Colon (tissue), 2 donors: Measurements from ENCODE around the gene LDLRAD4.

Experiments
- FAIRE-seq: peaks from 2 replicates; lab custom pipeline; 2012; peaks lifted over from hg19 to GRCh38; lab: Jason Lieb, UNC
- donor health status: control.
- donor health status: control.

LDLRAD4 gene

GRCh38 chr18:13619505-13620205 lies 401.1 kb downstream of the LDLRAD4 start:
- FAIRE-seq: no peak

DNA sequence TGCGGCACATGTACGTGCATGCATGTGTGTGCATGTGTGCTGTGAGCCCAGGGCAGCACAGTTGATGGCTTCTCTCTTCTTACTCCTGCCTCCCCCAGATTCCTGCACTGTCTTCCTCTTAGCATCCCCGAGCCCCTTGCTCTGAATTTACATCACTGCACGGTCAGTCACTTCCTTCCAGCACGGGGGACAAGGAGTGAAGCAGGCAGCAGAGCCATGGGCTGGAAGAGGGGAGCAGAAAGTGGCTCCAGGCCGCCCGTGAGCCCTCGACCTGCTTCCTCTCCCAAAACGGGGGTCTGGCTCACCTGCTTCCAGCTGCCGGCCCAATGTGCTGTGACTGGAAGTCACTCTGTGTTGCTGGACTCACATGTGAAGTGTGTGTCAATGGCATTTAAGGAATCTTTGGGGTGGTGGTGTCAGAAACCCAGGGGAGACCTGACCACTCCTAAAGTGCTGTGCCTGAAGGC lies 401.7 kb downstream of the LDLRAD4 start:
- FAIRE-seq: no peak

DNA sequence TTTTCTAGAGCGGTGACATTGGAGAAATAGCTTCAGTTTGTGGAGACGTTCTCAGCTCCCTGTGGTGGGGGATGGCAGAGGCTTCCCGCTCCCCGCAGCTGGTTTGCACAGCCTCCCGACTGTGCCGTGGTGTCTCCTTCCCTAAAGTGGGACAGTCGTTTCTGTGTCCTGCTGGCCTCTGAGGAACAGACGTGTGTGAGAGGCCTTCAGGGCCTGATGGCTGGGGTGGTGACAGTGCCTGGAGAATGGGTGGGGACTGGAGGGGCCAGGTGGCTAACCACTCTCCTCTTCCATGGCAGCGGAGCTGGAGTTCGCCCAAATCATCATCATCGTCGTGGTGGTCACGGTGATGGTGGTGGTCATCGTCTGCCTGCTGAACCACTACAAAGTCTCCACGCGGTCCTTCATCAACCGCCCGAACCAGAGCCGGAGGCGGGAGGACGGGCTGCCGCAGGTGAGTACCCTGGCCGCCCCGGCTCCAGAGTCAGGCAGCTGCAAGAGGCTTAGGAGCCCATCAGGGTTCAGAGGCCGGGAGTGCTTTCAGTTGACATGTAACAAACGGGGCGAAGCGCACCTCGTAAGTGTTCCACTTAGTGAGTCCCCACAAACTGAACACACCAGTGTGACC lies 402.4 kb downstream of the LDLRAD4 start:
- no peak for FAIRE-seq

DNA sequence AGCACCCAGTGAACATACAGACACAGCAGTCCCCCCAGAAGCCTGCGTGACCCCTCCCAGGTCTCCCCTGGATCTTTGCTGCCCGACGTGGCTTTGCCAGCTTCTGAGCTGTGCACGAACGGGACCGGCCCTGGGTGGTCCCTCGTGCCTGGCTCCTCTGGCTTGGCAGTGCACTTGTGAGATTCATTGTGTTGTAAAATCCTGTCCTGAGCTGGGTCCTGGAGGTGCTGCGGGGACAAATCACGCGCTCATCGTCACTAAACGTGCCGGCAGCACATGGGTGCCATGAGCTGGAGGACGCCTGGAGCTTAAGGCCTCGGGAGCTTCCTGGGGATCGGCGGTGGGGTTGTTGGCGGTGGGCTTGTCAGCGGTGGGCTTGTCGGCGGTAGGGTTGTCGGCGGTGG lies 402.9 kb downstream of the LDLRAD4 start:
- no peak for FAIRE-seq

- no peak for FAIRE-seq
These were observed 403.5 kb downstream of the LDLRAD4 start for GRCh38 chr18:13621886-13622619.

- FAIRE-seq: no peak
These were observed 404.2 kb downstream of the LDLRAD4 start for GRCh38 chr18:13622751-13623150.

DNA sequence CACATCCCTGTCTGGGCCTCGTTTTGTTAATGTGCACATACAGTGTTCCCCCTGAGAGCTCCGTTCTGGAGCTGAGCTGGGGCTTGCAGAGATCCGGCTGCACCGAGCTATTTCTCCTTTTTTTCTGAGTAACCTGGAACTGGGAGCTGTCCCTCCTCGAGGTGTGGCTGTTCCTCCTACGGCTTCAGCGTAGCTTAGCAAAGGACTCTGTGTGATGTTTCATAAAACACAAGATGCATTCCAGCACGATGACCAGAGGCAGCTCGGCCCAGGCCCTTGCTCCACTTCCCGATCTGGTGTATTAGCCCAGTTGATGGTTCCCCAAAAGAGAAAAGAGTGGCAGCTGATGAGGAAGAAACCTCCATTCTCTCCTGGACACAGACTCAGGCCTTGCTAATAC lies 404.8 kb downstream of the LDLRAD4 start:
- no peak for FAIRE-seq

GRCh38 chr18:13623871-13624270 lies 405.3 kb downstream of the LDLRAD4 start:
- FAIRE-seq: no peak

DNA sequence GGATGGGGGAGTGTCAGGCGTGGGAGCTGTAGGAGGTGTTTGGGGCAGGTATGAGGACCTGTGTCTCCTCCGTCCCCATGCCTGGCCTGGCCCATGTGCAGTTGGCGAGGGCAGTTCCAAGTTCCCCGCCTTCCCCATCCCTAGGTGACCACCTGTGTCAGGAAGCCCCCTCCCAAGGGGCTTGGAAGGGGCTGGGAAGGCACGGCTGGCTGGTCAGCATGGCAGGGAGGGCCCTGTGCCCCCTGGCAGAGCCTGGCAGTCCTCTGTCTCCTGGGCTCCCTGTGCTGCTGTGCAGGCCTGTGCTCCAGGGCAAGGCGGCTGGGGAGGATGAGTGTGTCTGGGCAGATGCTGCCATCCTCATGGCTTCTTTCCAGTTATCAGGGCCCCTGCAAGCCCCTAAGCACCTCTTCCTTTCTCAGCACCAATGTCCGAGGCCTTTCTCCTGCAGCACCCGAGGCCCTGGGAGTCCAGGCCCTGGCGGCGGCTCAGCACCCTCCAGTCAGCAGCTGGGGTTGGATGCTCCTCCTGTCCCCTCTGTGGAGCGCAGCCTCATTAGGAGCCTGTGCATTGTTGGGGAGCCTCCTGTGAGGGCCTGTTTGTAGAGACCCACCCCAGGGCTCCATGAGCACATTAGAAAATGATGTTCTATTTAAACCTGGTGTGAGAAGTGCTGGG lies 406.1 kb downstream of the LDLRAD4 start:
- FAIRE-seq: no peak

- FAIRE-seq: no peak
These were observed 406.8 kb downstream of the LDLRAD4 start for GRCh38 chr18:13625355-13625754.

GRCh38 chr18:13625843-13626543 lies 407.4 kb downstream of the LDLRAD4 start:
- no peak for FAIRE-seq

DNA sequence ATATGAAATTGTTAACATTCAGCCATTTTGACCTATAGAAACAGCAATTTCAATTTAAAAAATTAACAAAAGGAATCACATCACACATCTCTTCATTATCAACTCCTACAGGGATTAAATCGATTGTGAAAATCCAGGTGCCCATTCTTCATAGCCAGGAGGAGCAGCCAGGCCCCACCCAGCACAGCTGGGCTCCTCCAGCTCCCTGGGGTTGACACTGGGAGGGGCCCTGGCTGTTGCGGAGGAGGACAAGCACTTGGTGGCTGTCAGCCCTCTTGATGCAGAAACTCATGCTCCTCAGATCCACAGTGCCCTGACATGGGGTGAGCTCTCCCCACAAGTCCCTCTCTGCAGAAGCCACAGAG lies 408.0 kb downstream of the LDLRAD4 start:
- FAIRE-seq: no peak

GRCh38 chr18:13627639-13628038 lies 409.1 kb downstream of the LDLRAD4 start:
- no peak for FAIRE-seq

- no peak for FAIRE-seq
These were observed 409.7 kb downstream of the LDLRAD4 start for GRCh38 chr18:13628211-13628610.

GRCh38 chr18:13629841-13630715 lies 411.5 kb downstream of the LDLRAD4 start:
- no peak for FAIRE-seq

GRCh38 chr18:13630716-13631268 lies 412.2 kb downstream of the LDLRAD4 start:
- FAIRE-seq: no peak

DNA sequence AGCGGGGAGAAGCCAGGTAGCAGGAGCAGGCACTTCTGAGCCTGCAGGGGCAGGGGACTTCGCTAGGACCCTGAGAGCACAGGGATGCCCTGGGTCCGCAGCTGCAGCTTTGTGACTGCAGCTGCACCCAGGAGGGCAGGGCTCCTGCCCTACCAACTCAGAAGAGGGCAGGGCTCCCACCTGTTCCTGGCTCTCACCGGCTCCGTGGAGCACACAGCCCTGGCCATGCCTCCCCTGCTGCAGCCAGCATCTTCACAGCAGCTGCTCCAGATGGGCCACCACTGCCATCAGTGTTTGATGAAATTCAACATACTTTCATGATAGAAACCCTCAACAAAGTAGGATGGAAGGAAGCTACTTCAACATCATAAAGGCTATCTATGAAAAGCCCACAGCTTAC lies 415.1 kb downstream of the LDLRAD4 start:
- no peak for FAIRE-seq

GRCh38 chr18:13635046-13635445 lies 416.5 kb downstream of the LDLRAD4 start:
- no peak for FAIRE-seq

- FAIRE-seq: no peak
These were observed 420.4 kb downstream of the LDLRAD4 start for GRCh38 chr18:13638719-13639595.
